Fibroblast of pulmonary artery (primary cell): ENCODE results near the gene GMDS.

Experiments
- DNase-seq: peaks from one replicate; pipeline ENCODE4 v3.0.0-alpha.2; 2010; ENCODE audit warnings: low read depth
- H3K4me3 ChIP-seq: replicated peaks from 2 replicates; pipeline ENCODE4 v1.5.1; 2011; ENCODE audit warnings: low read depth, mild to moderate bottlenecking, control low read depth, low read length, moderate library complexity
- TF ChIP-seq, protein P1 (sequence below): IDR thresholded peaks from 2 replicates; pipeline ENCODE4 v1.5.1; 2011; ENCODE audit warnings: mild to moderate bottlenecking, control low read depth, low read length, inconsistent platforms; ENCODE audit errors: missing control alignments

GMDS gene

DNA sequence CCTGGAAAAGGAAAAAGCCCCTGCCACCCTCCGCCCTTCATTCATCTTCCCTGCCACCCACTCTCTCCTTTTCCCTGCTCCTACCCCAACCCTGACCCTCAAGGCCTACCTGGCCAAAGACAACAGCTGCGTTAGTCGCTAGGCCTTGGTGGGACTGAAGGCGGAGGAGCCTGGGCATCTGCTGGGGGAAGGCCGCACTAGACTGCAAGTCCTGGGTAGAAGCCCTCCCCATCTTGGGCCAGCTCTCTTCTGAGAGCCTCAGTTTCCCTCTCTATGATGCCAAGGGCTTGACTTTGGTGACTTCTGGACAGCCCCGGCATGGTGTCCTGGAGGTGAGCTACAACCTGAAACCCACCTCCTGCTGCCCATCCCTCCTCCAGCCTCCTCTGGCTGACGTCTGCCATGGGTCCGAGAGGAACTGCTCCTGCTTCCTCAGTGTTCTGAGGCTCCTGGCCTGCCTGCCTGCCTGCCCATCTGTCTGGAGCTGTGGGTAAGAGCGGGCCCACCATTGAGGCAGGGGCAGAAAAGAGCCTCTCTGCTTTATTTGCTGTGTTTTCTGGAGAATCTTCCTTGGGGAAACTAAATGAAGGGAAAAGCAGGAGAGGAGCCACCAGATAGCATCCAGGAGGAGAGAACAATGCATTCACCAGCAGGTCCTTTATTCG, 643.2 kb downstream of the GMDS start:
- DNase-seq, result no peak
- no peak overlapping the region for H3K4me3 ChIP-seq
- TF ChIP-seq, protein P1, sequence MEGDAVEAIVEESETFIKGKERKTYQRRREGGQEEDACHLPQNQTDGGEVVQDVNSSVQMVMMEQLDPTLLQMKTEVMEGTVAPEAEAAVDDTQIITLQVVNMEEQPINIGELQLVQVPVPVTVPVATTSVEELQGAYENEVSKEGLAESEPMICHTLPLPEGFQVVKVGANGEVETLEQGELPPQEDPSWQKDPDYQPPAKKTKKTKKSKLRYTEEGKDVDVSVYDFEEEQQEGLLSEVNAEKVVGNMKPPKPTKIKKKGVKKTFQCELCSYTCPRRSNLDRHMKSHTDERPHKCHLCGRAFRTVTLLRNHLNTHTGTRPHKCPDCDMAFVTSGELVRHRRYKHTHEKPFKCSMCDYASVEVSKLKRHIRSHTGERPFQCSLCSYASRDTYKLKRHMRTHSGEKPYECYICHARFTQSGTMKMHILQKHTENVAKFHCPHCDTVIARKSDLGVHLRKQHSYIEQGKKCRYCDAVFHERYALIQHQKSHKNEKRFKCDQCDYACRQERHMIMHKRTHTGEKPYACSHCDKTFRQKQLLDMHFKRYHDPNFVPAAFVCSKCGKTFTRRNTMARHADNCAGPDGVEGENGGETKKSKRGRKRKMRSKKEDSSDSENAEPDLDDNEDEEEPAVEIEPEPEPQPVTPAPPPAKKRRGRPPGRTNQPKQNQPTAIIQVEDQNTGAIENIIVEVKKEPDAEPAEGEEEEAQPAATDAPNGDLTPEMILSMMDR, result no peak

GRCh38 chr6:1601158-1602048, 644.0 kb downstream of the GMDS start:
- no peak for DNase-seq
- no peak overlapping the region for H3K4me3 ChIP-seq
- TF ChIP-seq, protein P1, result no peak

DNA sequence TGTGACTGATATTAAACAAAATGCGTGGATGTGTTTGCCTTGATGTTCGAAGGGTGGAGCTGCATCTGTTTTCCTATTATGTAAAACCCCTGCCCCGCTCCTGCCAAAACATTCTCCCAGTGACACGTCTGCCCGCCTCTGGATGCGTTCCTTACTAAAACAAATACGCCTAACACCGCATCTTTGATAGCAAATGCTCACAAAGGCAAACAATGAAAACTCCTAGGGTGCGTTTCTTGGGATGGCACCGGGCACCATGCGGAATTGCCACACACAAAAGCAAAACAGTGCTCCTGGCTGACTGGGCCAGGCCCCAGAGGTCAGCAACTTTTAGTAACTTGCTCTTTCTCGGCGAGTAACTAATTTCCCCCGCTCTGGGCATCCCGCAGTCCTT, 644.6 kb downstream of the GMDS start:
- H3K4me3 ChIP-seq, result no peak overlapping the region
- DNase-seq, result no peak
- TF ChIP-seq, protein P1, result no peak

DNA sequence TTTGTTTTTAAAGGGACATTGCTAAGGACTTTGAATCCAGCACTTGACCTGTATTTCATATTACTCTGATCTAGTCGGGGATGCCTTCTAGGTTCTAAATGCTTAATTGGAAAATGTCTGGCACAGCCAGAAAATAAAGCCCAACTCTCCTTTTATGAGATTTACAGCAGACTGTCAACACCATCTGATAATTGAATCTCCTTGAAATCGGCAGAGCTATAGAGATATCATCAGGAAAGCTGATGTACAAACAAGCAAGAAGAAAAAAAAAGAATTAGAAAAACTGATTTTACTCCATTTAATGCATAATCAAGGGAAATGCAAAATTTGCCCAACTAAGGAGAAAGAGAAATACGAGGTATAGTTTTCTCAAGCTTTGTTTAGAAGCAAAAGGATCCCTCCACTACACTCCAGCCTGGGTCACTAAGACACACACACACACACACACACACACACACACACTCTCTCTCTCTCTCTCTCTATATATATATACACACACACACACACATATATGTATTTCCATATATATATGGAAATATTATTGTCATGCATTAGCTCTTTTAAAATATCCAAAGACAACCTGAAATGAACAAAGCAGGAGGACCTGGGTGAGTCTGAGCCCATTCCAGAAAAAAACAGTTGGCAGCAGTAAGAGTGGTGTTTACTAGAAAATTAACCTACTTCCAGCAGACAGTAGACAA, 645.2 kb downstream of the GMDS start:
- DNase-seq, result no peak
- H3K4me3 ChIP-seq, result no peak overlapping the region
- TF ChIP-seq, protein P1, result no peak

GRCh38 chr6:1599469-1599868, 645.9 kb downstream of the GMDS start:
- TF ChIP-seq, protein P1, result no peak
- no peak for DNase-seq
- no peak overlapping the region for H3K4me3 ChIP-seq

- no peak for DNase-seq
- no peak overlapping the region for H3K4me3 ChIP-seq
- TF ChIP-seq, protein P1, result no peak
Measured at GRCh38 chr6:1598886-1599285, 646.5 kb downstream of the GMDS start.
